ENCODE results near the gene MAP2K1. TPM values are rescaled to one million over a fixed set of nuclear protein-coding genes. Genes with fewer than 3 reads are reported as not detected.
"Not testable (repeated sequence)": the region's sequence is repeated elsewhere in the genome, so short reads cannot be mapped to it uniquely, and the experiment has no call there.

The MAP2K1 gene
- total and polyA plus RNA-seq, 9 of the 15 experiments (the other 6 are each of a cell fraction or from before 2014, with no cell fraction given), result 7.5 to 58.3 (median 30.0) TPM

GRCh38 chr15:66381376-66381775 is 5.3 kb upstream of the MAP2K1 start:
- ATAC-seq; FAIRE-seq; H3K27me3 ChIP-seq (ENCODE audit: control insufficient read depth in 2 of 2, insufficient read depth in 2 of 2, low read length in 2 of 2); BruUV-seq (replicated peaks); H3K9me3 ChIP-seq (replicated peaks; ENCODE audit: control insufficient read depth, insufficient read depth, low read depth, low read length); H3K27ac ChIP-seq (ENCODE audit: extremely low read depth, low read depth, low read length); H3K4me2 ChIP-seq (ENCODE audit: insufficient read depth, low read length); H3K36me3 ChIP-seq (ENCODE audit: control insufficient read depth, insufficient read depth, low read length); DNase-seq (ENCODE audit: extremely low read depth in 1 of 4, low spot score in 3 of 4); in situ Hi-C loops (cut with MboI); H3K4me1 ChIP-seq (replicated peaks in 1 of 2; ENCODE audit: control insufficient read depth in 2 of 2, insufficient read depth in 2 of 2, low read length in 2 of 2); intact Hi-C loops (cut with micrococcal nuclease); H3K9me1 ChIP-seq (ENCODE audit: control insufficient read depth, insufficient read depth, low read length); CTCF ChIA-PET (ENCODE audit: low intra/inter-chr PET ratio); H4K20me1 ChIP-seq (replicated peaks; ENCODE audit: control insufficient read depth, insufficient read depth, low read length); H2AFZ ChIP-seq (ENCODE audit: low read depth, low read length); H3K4me3 ChIP-seq; H3K9ac ChIP-seq (ENCODE audit: insufficient read depth in 1 of 2, low read depth in 2 of 2, low read length in 2 of 2); TF ChIP-seq CEBPG (CRISPR knock-in tag; IDR thresholded peaks at IDR 0.05); ATF3 (CRISPR knock-in tag; conservative IDR thresholded peaks at IDR 0.05): not testable (repeated sequence)
- TF ChIP-seq TRIM24 (IDR thresholded peaks at IDR 0.05) (peak; percentile 62 to 66; a peak in 2 of 4 replicates), CEBPG (tag; conservative IDR thresholded peaks at IDR 0.05 in 1 of 2, IDR thresholded peaks at IDR 0.05 in 1 of 2) (peak; percentile 25 to 78; a peak in 3 of 4 replicates), ATF3 (IDR thresholded peaks at IDR 0.05) (peak; percentile 48; the same call in 1 of the 2 replicates)
- POLR2A ChIA-PET, result interaction anchor here (1.2 kb wide), 1 partner anchor 9 kb away, joined by 5 read pairs; no protein-coding TSS in a partner anchor
- peaks cover 16% of the 10 kb centered on the region for H3K79me2 ChIP-seq (ENCODE audit: control insufficient read depth, insufficient read depth, low read length)
- WGBS (ENCODE audit: insufficient coverage, low coverage, missing lambda C conversion rate), result no CpG with 5 or more reads among the region's 2 CpGs
